CD4-positive, alpha-beta T cell (primary cell): ENCODE data around the gene TSPAN31. TPM values are rescaled to one million over a fixed set of nuclear protein-coding genes. Genes with fewer than 3 reads are reported as not detected.

Experiments
- ATAC-seq: fragments of 200-7000 bp; cut with Tn5 transposase; one replicate; pipeline ENCODE4 v1.10.0; 2022; ENCODE audit warnings: mild to moderate bottlenecking; ENCODE audit not compliant: poor library complexity
- CTCF ChIA-PET: fragments of 350-600 bp; sonication (Branson Sonifier 250); formaldehyde crosslinking; loops from one replicate; lab custom pipeline; 2021; ENCODE audit warnings: antibody characterized with exemption, inconsistent platforms; lab: Charles Lee
- POLR2A ChIA-PET: fragments of 350-600 bp; sonication (Branson Sonifier 250); formaldehyde crosslinking; loops from one replicate; lab custom pipeline; 2021; ENCODE audit warnings: antibody characterized with exemption, inconsistent platforms; lab: Charles Lee
- DNase-seq, 14 experiments: peaks; one replicate each; pipeline ENCODE4 v3.0.0-alpha.2; 2013 to 2020; ENCODE audit warnings: mixed read lengths in 2 of 14
- H3K27ac ChIP-seq, 2 donors: one replicate each; pipeline versions ENCODE4 v1.5.1 to v1.7.0; 2013; ENCODE audit warnings: low read length in 2 of 2, low read depth in 1 of 2, mild to moderate bottlenecking in 1 of 2
- H3K27me3 ChIP-seq, 2 experiments: 1 replicate in 1 of 2; 2 replicates in 1 of 2; pipeline versions ENCODE4 v1.6.1 to v1.7.0; 2013; ENCODE audit warnings: low read length in 2 of 2, control low read depth in 1 of 2, mild to moderate bottlenecking in 1 of 2, moderate library complexity in 1 of 2; ENCODE audit not compliant: insufficient read depth in 2 of 2, control insufficient read depth in 1 of 2
- H3K36me3 ChIP-seq: one replicate; pipeline ENCODE4 v1.6.1; 2013; ENCODE audit warnings: low read length, control low read depth; ENCODE audit not compliant: insufficient read depth
- H3K4me1 ChIP-seq: one replicate; pipeline ENCODE4 v1.6.1; 2013; ENCODE audit warnings: low read length, control low read depth; ENCODE audit not compliant: insufficient read depth
- H3K4me3 ChIP-seq: one replicate; pipeline ENCODE4 v1.5.1; 2013; ENCODE audit warnings: mild to moderate bottlenecking, low read length, moderate library complexity
- H3K9me3 ChIP-seq, 2 experiments: 1 replicate in 1 of 2; 2 replicates in 1 of 2; pipeline versions ENCODE4 v1.6.1 to v1.7.0; 2013; ENCODE audit warnings: low read length in 2 of 2, mild to moderate bottlenecking in 2 of 2, control low read depth in 1 of 2, moderate library complexity in 1 of 2; ENCODE audit not compliant: control insufficient read depth in 1 of 2, insufficient read depth in 1 of 2
- H3K27ac Mint-ChIP-seq: one replicate; pipeline ENCODE4 v1.8.0; 2020; ENCODE audit warnings: mixed read lengths
- H3K27me3 Mint-ChIP-seq: one replicate; pipeline ENCODE4 v1.8.0; 2021; ENCODE audit warnings: mixed read lengths
- H3K36me3 Mint-ChIP-seq: one replicate; pipeline ENCODE4 v1.8.0; 2021; ENCODE audit warnings: low read depth, mixed read lengths
- H3K4me1 Mint-ChIP-seq: one replicate; pipeline ENCODE4 v1.8.0; 2021; ENCODE audit warnings: low read depth, mixed read lengths
- H3K4me3 Mint-ChIP-seq: one replicate; pipeline ENCODE4 v1.8.0; 2020; ENCODE audit warnings: mild to moderate bottlenecking, mixed read lengths
- H3K9me3 Mint-ChIP-seq: one replicate; pipeline ENCODE4 v1.8.0; 2020; ENCODE audit warnings: mixed read lengths
- intact Hi-C, 2 experiments: fragments of 100-400 bp; cut with DNase I in 1 of 2; cut with micrococcal nuclease in 1 of 2; formaldehyde crosslinking; loops; one replicate each; pipeline versions ENCODE4 v1.15.1 to v1.9.0; 2023 to 2025; cut with DNase I, micrococcal nuclease
- total RNA-seq, 174 experiments: library from RNA in 2 of 174; stranded (reverse) in 2 of 174; gene quantifications; one replicate each; pipeline ENCODE4 v1.2.3 and lab custom pipeline; 2021 to 2026
- TF ChIP-seq, protein P1 (sequence below): fragments of 200-600 bp; IDR thresholded peaks from one replicate; pipeline ENCODE4 v1.8.0; 2022; ENCODE audit warnings: antibody characterized with exemption, mild to moderate bottlenecking

Gene TSPAN31
- total RNA-seq, 2 experiments from 2014 or later, result 10.3 to 10.7 TPM

- Mint-ChIP-seq H3K27ac (peak within 1 kb of the TSS; percentile 87), H3K4me3 (peak within 1 kb of the TSS; percentile 89), H3K36me3 (peaks cover 55% of the 10 kb centered on the region), H3K9me3 (no peaks in the 10 kb centered on the region), H3K4me1 (peaks cover 62% of the 10 kb centered on the region), H3K27me3 (no peaks in the 10 kb centered on the region)
- ChIA-PET POLR2A (interaction anchor here (0.6 to 1.2 kb wide), 9 partner anchors 11 to 1787 kb away, joined by 3 to 9 read pairs (median 3); partner anchors contain the start of genes CYP27B1, DDIT3, EEF1AKMT3 and METTL1), CTCF (interaction anchor here (0.8 kb wide), 1 partner anchor 169 kb away, joined by 3 read pairs; no protein-coding TSS in a partner anchor)
- H3K36me3 ChIP-seq, result peaks cover 28% of the 10 kb centered on the region
- peaks cover 54% of the 10 kb centered on the region for H3K4me1 ChIP-seq
- no peaks in the 10 kb centered on the region for H3K27me3 ChIP-seq
- peak within 1 kb of the TSS; percentile 66 for H3K4me3 ChIP-seq
- intact Hi-C loops, result loop anchor here (1.0 to 5.0 kb wide), 4 partner anchors 11 to 275 kb away; partner anchors contain the start of genes ARHGAP9 (in 1 of the 2), CTDSP2 (in 1 of the 2), DDIT3 (in 1 of the 2) and MBD6 (in 1 of the 2)
- TF ChIP-seq, protein P1, sequence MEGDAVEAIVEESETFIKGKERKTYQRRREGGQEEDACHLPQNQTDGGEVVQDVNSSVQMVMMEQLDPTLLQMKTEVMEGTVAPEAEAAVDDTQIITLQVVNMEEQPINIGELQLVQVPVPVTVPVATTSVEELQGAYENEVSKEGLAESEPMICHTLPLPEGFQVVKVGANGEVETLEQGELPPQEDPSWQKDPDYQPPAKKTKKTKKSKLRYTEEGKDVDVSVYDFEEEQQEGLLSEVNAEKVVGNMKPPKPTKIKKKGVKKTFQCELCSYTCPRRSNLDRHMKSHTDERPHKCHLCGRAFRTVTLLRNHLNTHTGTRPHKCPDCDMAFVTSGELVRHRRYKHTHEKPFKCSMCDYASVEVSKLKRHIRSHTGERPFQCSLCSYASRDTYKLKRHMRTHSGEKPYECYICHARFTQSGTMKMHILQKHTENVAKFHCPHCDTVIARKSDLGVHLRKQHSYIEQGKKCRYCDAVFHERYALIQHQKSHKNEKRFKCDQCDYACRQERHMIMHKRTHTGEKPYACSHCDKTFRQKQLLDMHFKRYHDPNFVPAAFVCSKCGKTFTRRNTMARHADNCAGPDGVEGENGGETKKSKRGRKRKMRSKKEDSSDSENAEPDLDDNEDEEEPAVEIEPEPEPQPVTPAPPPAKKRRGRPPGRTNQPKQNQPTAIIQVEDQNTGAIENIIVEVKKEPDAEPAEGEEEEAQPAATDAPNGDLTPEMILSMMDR, result no peak
- peak; percentile 97 to 100 (median 98) for DNase-seq
- peak; percentile 75 for ATAC-seq
- H3K9me3 ChIP-seq, result no peaks in the 10 kb centered on the region
- peak within 1 kb of the TSS; percentile 74 to 86 for H3K27ac ChIP-seq
Measured at GRCh38 chr12:57751788-57752667, 7.2 kb downstream of the TSPAN31 start, which contains the start of gene CDK4. Gene CDK4 (minus strand): TSS chr12:57752310. CDS start chr12:57751717, 593 bp downstream.

DNA sequence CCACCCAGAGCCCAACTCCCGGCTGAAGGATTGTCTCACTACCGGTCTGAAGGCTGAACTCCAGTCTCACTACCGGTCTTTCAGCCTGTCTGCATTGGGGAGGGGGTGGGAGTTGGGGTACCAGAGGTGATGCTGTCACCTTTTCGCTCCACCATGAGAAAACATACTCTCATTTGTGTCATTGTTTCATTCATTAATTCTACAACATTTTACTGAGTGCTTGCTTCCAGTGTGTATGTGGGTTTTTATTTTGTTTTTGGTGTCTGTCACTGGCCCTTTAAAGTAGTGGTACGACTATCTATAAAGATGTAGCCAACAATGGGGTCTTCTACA, 7.8 kb downstream of the TSPAN31 start:
- no peak for DNase-seq

More for the DNA sequence above, 7.8 kb downstream of the TSPAN31 start:
- H3K4me3 Mint-ChIP-seq, result peak overlapping the region; percentile 89
- CTCF ChIA-PET, result no interaction called here
- intact Hi-C loops, result loop anchor here (1.0 to 5.0 kb wide), 4 partner anchors 11 to 275 kb away; partner anchors contain the start of genes ARHGAP9 (in 1 of the 2), CTDSP2 (in 1 of the 2), DDIT3 (in 1 of the 2) and MBD6 (in 1 of the 2)
- H3K9me3 Mint-ChIP-seq, result no peaks in the 10 kb centered on the region
- Histone ChIP-seq H3K9me3 (no peaks in the 10 kb centered on the region), H3K36me3 (peaks cover 23% of the 10 kb centered on the region), H3K27ac (peak overlapping the region; percentile 73 to 86), H3K27me3 (no peaks in the 10 kb centered on the region), H3K4me3 (peak overlapping the region; percentile 12), H3K4me1 (peaks cover 56% of the 10 kb centered on the region)
- POLR2A ChIA-PET, result interaction anchor here (1.0 to 1.2 kb wide), 5 partner anchors 11 to 32 kb away, joined by 3 to 9 read pairs (median 3); partner anchors contain the start of genes CYP27B1, EEF1AKMT3 and METTL1
- H3K36me3 Mint-ChIP-seq, result peaks cover 51% of the 10 kb centered on the region
- no peak for ATAC-seq
- H3K27me3 Mint-ChIP-seq, result no peaks in the 10 kb centered on the region
- H3K4me1 Mint-ChIP-seq, result peaks cover 59% of the 10 kb centered on the region
- H3K27ac Mint-ChIP-seq, result peak overlapping the region; percentile 87
- TF ChIP-seq, protein P1, result no peak
